Measurements from ENCODE around the gene ARHGEF9. TPM values are rescaled to one million over a fixed set of nuclear protein-coding genes. Genes with fewer than 3 reads are reported as not detected.

Gene ARHGEF9
- total RNA-seq, 2 donors from 2014 or later: 97.9 to 116 TPM

DNA sequence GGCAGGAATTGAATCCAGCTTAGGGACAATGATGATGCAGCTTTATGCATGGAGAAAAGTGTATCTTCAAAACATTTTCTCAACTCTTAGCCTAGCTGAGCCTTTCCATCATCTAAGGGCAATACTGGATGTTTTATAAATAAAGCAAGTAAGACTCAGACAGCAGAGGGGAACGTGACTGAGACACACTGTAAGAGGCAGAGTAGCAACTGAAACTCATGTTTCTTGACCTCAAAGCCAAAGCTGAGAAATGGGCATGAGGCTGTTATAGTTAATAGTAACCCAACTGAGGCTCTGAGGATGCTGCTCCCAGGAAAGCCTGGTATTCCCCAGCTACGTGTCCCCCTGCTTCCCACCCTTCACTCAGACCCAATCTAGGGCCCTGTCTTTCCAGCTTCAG, 44.6 kb downstream of the ARHGEF9 start:
- no peak overlapping the region for H3K4me3 ChIP-seq
- no peak for DNase-seq (ENCODE audit: low spot score)
- no peaks in the 10 kb centered on the region for H3K27me3 ChIP-seq (replicated peaks; ENCODE audit: insufficient read depth)
- no peaks in the 10 kb centered on the region for H3K9me3 ChIP-seq
- TF ChIP-seq CTCF (IDR thresholded peaks at IDR 0.05): no peak
- no peaks in the 10 kb centered on the region for H3K36me3 ChIP-seq
- peaks cover 3 to 56% of the 10 kb centered on the region in 2 donors for H3K4me1 ChIP-seq (ENCODE audit: control insufficient read depth in 1 of 2, low read depth in 2 of 2)
- H3K27ac ChIP-seq: no peak overlapping the region
- no peak for ATAC-seq (ENCODE audit: insufficient number of reproducible peaks, low FRiP score, low read depth)

DNA sequence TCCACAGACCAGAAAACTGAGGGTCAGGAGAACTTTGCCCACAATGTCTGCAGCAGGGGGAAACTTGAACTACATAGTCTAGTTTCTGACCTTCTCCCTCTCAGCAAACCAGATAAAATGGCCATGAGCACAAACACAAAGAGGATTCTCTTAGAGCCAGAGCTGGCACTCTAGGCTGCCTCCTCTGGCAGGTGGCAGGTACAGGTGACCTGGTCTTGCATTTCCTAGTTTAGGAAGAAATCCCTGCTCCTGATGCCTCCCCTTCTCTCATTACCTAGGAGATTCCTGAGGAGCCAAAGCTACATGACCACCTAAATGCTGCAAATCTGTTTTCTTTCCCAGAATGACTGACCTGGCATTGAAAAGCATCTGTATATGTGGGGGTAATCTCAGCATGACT, 45.1 kb downstream of the ARHGEF9 start:
- no peak for ATAC-seq (ENCODE audit: insufficient number of reproducible peaks, low FRiP score, low read depth)
- no peak for TF ChIP-seq CTCF (IDR thresholded peaks at IDR 0.05)
- no peak overlapping the region for H3K27ac ChIP-seq
- H3K9me3 ChIP-seq: no peaks in the 10 kb centered on the region
- DNase-seq (ENCODE audit: low spot score): no peak
- peaks cover 0 to 56% of the 10 kb centered on the region in 2 donors for H3K4me1 ChIP-seq (ENCODE audit: control insufficient read depth in 1 of 2, low read depth in 2 of 2)
- H3K36me3 ChIP-seq: no peaks in the 10 kb centered on the region
- no peaks in the 10 kb centered on the region for H3K27me3 ChIP-seq (replicated peaks; ENCODE audit: insufficient read depth)
- H3K4me3 ChIP-seq: no peak overlapping the region

DNA sequence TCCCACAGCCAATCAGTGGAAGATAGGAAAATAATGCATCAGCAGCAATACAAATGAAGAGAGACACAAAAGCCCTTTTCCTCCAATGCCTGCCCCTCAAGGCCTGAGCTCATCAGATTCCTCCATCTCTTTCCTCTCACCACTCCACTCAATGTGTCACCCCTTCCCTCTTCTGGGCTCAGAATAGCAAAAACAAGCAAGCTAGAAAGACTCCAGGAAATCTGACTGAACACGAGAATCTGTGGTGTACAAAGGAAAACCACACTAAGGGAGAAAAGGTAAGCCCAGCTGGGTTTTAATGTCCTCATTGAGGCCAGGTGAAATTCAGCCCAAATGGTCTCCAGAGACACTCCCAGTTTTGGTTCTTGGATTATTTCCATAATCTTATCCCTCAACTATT, 46.3 kb downstream of the ARHGEF9 start:
- no peaks in the 10 kb centered on the region for H3K9me3 ChIP-seq
- peaks cover 0 to 46% of the 10 kb centered on the region in 2 donors for H3K4me1 ChIP-seq (ENCODE audit: control insufficient read depth in 1 of 2, low read depth in 2 of 2)
- H3K27ac ChIP-seq: no peak overlapping the region
- H3K36me3 ChIP-seq: no peaks in the 10 kb centered on the region
- ATAC-seq (ENCODE audit: insufficient number of reproducible peaks, low FRiP score, low read depth) (no peak), DNase-seq (ENCODE audit: low spot score) (no peak)
- no peak overlapping the region for H3K4me3 ChIP-seq
- no peak for TF ChIP-seq CTCF (IDR thresholded peaks at IDR 0.05)
- H3K27me3 ChIP-seq (replicated peaks; ENCODE audit: insufficient read depth): no peaks in the 10 kb centered on the region

DNA sequence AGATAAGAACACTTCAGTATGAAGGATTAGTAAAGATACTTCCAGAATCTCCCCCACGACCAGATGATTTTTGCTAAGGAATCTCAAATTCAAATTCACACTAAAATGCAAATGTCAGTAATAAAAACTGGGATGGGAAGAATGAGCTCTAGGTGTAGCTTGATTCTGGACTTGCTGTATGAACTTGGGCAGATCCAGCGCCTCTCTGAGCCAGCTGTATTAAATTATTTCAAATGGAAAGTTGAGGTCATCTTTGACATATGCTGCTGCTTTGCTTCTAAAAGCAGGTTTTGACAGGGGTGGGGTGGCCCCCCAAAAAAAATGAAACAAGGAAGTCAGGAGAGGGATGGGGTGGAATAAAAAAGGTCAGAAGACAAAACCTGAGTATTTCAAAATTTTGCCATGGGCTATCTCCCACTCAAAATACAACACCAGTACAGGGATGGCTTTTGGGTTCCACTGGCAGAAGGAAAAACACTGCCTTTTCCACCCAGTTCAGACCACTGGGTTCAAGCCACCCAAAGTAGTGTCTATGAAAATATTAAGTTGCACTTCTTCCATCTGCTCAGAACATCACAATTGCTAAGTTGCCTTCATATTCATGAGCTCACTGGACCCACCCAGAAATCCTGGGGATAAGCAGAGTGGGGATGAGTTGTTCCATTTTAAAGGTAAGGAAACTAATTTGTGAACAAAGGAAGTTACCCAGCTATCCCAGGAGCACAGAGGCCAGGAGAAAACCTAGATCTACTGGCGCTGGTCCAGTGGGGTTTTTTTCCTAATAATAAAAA, 47.7 kb downstream of the ARHGEF9 start:
- no peak for TF ChIP-seq CTCF (IDR thresholded peaks at IDR 0.05)
- Histone ChIP-seq H3K9me3 (no peaks in the 10 kb centered on the region), H3K4me3 (no peak overlapping the region), H3K4me1 (ENCODE audit: control insufficient read depth in 1 of 2, low read depth in 2 of 2) (peaks cover 0 to 41% of the 10 kb centered on the region in 2 donors), H3K27ac (no peak overlapping the region), H3K36me3 (no peaks in the 10 kb centered on the region), H3K27me3 (replicated peaks; ENCODE audit: insufficient read depth) (no peaks in the 10 kb centered on the region)
- ATAC-seq (ENCODE audit: insufficient number of reproducible peaks, low FRiP score, low read depth) (no peak), DNase-seq (ENCODE audit: low spot score) (no peak)

GRCh38 chrX:63735882-63736281, 49.1 kb downstream of the ARHGEF9 start:
- Histone ChIP-seq H3K27ac (no peak overlapping the region), H3K9me3 (no peaks in the 10 kb centered on the region), H3K36me3 (no peaks in the 10 kb centered on the region), H3K4me3 (no peak overlapping the region), H3K27me3 (replicated peaks; ENCODE audit: insufficient read depth) (no peaks in the 10 kb centered on the region), H3K4me1 (ENCODE audit: control insufficient read depth in 1 of 2, low read depth in 2 of 2) (peaks cover 0 to 36% of the 10 kb centered on the region in 2 donors)
- no peak for DNase-seq (ENCODE audit: low spot score)
- ATAC-seq (ENCODE audit: insufficient number of reproducible peaks, low FRiP score, low read depth): no peak
- TF ChIP-seq CTCF (IDR thresholded peaks at IDR 0.05): no peak
